Cardiac muscle cell (in vitro differentiated cells and primary cell): Measurements from ENCODE around the gene FBH1. TPM values are rescaled to one million over a fixed set of nuclear protein-coding genes. Genes with fewer than 3 reads are reported as not detected.
"Not testable (repeated sequence)": the region's sequence is repeated elsewhere in the genome, so short reads cannot be mapped to it uniquely, and the experiment has no call there.

ENCODE experiments used
- DNase-seq, 2 donors: peaks; one replicate each; pipeline versions ENCODE4 v3.0.0 to v3.0.0-alpha.2; 2010 to 2017; ENCODE audit warnings: low read depth in 1 of 2, low spot score in 1 of 2
- H3K27ac ChIP-seq: fragments of 200-600 bp; sonication (generic); 2 replicates; pipeline ENCODE4 v1.5.1; 2016
- H3K27me3 ChIP-seq: fragments of 200-600 bp; sonication (generic); 2 replicates; pipeline ENCODE4 v1.6.0; 2016; ENCODE audit warnings: control low read depth
- H3K36me3 ChIP-seq: fragments of 200-600 bp; sonication (generic); 2 replicates; pipeline ENCODE4 v1.5.1; 2016; ENCODE audit warnings: control low read depth
- H3K4me1 ChIP-seq: fragments of 200-600 bp; sonication (generic); 2 replicates; pipeline ENCODE4 v1.8.1; 2017; ENCODE audit warnings: low read depth, mild to moderate bottlenecking, mixed run types
- H3K4me3 ChIP-seq: fragments of 200-600 bp; sonication (generic); 2 replicates; pipeline ENCODE4 v1.5.1; 2016; ENCODE audit warnings: mild to moderate bottlenecking
- H3K9me3 ChIP-seq: fragments of 200-600 bp; sonication (generic); 2 replicates; pipeline ENCODE4 v1.5.1; 2017; ENCODE audit warnings: low read depth, mild to moderate bottlenecking, control low read depth
- polyA plus RNA-seq: library from polyadenylated mRNA; unstranded; fragments of >200 nt; fragmentation: Nextera tagmentation; extraction: Ambion mirVana; gene quantifications from 2 replicates; pipeline ENCODE4 v1.2.1, GENCODE V29; 2016
- total RNA-seq: library from RNA; depleted of rRNA; stranded (reverse); fragments of >200 nt; gene quantifications from 2 replicates; pipeline ENCODE4 v1.2.3, GENCODE V29; 2016
- TF ChIP-seq, protein P1 (sequence below): IDR thresholded peaks from 2 replicates; pipeline ENCODE4 v1.5.1; 2012; ENCODE audit warnings: low read depth, mild to moderate bottlenecking, low read length

FBH1 gene
- total and polyA plus RNA-seq, 2 experiments from 2014 or later: 185 to 196 TPM

GRCh38 chr10:5862360-5862961 is 27.6 kb upstream of the FBH1 start:
- DNase-seq: no peak
- TF ChIP-seq, protein P1, sequence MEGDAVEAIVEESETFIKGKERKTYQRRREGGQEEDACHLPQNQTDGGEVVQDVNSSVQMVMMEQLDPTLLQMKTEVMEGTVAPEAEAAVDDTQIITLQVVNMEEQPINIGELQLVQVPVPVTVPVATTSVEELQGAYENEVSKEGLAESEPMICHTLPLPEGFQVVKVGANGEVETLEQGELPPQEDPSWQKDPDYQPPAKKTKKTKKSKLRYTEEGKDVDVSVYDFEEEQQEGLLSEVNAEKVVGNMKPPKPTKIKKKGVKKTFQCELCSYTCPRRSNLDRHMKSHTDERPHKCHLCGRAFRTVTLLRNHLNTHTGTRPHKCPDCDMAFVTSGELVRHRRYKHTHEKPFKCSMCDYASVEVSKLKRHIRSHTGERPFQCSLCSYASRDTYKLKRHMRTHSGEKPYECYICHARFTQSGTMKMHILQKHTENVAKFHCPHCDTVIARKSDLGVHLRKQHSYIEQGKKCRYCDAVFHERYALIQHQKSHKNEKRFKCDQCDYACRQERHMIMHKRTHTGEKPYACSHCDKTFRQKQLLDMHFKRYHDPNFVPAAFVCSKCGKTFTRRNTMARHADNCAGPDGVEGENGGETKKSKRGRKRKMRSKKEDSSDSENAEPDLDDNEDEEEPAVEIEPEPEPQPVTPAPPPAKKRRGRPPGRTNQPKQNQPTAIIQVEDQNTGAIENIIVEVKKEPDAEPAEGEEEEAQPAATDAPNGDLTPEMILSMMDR: no peak
- Histone ChIP-seq H3K9me3 (no peaks in the 10 kb centered on the region), H3K36me3 (no peaks in the 10 kb centered on the region), H3K27ac (no peak overlapping the region), H3K4me1 (no peaks in the 10 kb centered on the region), H3K4me3 (no peak overlapping the region), H3K27me3 (no peaks in the 10 kb centered on the region)

DNA sequence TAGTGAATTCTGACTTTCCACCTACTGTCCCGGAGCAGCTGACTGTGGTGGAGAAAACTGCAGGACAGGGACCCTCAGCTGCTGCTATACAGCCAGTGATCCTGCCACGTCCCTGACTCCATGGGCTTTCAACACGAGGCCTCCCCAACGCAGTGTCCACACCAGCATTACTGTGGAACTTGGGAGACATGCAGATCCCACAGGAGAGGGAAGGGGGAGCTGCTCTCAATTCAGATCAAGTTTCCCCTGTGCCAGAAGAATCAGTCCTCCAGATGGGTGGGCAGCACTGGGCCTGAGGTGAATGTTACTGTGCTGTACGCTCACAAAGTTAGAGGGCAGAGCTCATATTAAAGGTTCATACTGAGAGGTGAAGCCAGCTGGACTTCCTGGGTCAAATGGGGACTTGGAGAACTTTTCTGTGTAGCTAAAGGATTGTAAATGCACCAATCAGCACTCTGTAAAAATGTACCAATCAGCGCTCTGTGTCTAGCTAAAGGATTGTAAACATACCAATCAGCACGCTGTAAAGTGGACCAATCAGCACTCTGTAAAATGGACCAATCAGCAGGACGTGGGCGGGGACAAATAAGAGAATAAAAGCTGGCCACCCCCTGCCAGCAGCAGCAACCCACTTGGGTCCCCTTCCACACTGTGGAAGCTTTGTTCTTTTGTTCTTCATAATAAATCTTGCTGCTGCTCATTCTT is 26.9 kb upstream of the FBH1 start:
- not testable (repeated sequence) for H3K36me3 ChIP-seq, H3K4me1 ChIP-seq, H3K9me3 ChIP-seq, DNase-seq, H3K4me3 ChIP-seq, H3K27me3 ChIP-seq, H3K27ac ChIP-seq

DNA sequence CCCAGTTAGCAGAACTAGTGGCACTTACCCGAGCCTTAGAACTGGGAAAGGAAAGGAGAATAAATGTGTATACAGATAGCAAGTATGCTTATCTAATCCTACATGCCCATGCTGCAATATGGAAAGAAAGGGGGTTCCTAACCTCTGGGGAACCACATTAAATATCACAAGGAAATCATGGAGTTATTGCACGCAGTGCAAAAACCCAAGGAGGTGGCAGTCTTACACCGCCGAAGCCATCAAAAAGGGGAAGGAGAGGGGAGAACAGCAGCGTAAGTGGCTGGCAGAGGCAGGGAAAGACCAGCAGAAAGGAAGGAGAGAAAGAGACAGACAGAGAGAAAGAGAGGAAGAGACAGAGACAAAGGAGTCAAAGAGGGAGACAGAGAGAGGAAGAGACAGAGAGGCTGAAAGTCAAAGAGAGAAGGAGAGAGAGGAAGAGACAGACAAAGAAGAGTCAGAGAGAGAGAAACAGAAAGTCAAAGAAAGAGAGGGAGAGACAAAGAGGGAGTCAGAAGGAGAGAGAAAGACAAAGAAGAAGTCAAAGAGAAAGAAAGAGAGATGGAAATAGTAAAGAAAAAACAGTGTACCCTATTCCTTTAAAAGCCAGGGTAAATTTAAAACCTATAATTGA is 23.5 kb upstream of the FBH1 start:
- H3K27me3 ChIP-seq, H3K9me3 ChIP-seq, H3K36me3 ChIP-seq, DNase-seq, H3K27ac ChIP-seq, H3K4me1 ChIP-seq, H3K4me3 ChIP-seq: not testable (repeated sequence)

- not testable (repeated sequence) for H3K9me3 ChIP-seq, H3K27me3 ChIP-seq, H3K4me1 ChIP-seq, H3K4me3 ChIP-seq, H3K27ac ChIP-seq, H3K36me3 ChIP-seq
- peak in 1 of 2 donors; percentile 23 for DNase-seq
These were observed 22.9 kb upstream of the FBH1 start for GRCh38 chr10:5867091-5867615.

DNA sequence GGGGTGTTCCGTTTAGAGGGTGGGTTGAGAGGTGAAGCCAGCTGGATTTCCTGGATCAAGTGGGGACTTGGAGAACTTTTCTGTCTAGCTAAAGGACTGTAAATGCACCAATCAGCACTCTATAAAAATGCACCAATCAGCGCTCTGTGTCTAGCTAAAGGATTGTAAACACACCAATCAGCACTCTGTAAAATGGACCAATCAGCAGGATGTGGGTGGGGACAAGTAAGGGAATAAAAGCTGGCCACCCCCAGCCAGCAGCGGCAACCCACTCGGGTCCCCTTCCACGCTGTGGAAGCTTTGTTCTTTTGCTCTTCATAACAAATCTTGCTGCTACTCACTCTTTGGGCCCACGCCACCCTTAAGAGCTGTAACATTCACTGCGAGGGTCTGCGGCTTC is 21.7 kb upstream of the FBH1 start:
- H3K27me3 ChIP-seq, H3K9me3 ChIP-seq, DNase-seq, H3K4me3 ChIP-seq, H3K4me1 ChIP-seq, H3K27ac ChIP-seq, H3K36me3 ChIP-seq: not testable (repeated sequence)

- Histone ChIP-seq H3K36me3 (no peaks in the 10 kb centered on the region), H3K27me3 (no peaks in the 10 kb centered on the region), H3K9me3 (no peaks in the 10 kb centered on the region), H3K4me3 (no peak overlapping the region), H3K27ac (no peak overlapping the region), H3K4me1 (no peaks in the 10 kb centered on the region)
- TF ChIP-seq, protein P1: no peak
- DNase-seq: no peak
These were observed 20.9 kb upstream of the FBH1 start for GRCh38 chr10:5869156-5869555.

GRCh38 chr10:5871596-5871995 is 18.4 kb upstream of the FBH1 start:
- TF ChIP-seq, protein P1: no peak
- Histone ChIP-seq H3K4me3 (no peak overlapping the region), H3K27me3 (no peaks in the 10 kb centered on the region), H3K36me3 (peaks cover 6% of the 10 kb centered on the region), H3K27ac (no peak overlapping the region), H3K4me1 (peaks cover 8% of the 10 kb centered on the region), H3K9me3 (no peaks in the 10 kb centered on the region)
- DNase-seq: peak in 1 of 2 donors; percentile 78
